ENCODE data around the gene SRR.
"Not testable (repeated sequence)": the region's sequence is repeated elsewhere in the genome, so short reads cannot be mapped to it uniquely, and the experiment has no call there.

The SRR gene

GRCh38 chr17:2303204-2304188 lies at the start of gene SRR, which contains the start of gene SMG6:
Gene SRR (plus strand): TSS chr17:2303950. CDS start chr17:2315561, 11,611 bp downstream.
Gene SMG6 (minus strand): TSS chr17:2303785. CDS start chr17:2303720, 65 bp downstream.
- peak; percentile 92 for DNase-seq (ENCODE audit: low spot score)
- TF ChIP-seq CTCF (IDR thresholded peaks at IDR 0.05), result no peak
- Histone ChIP-seq H3K27ac (peak within 1 kb of the TSS; percentile 93 to 100), H3K4me3 (peak within 1 kb of the TSS; percentile 100)

- not testable (repeated sequence) for DNase-seq (ENCODE audit: low spot score); H3K27ac ChIP-seq; H3K4me3 ChIP-seq
These were observed 44.9 kb upstream of the SRR start for GRCh38 chr17:2258830-2259229.

GRCh38 chr17:2259769-2260536 lies 43.8 kb upstream of the SRR start:
- DNase-seq (ENCODE audit: low spot score), result no peak
- no peak for TF ChIP-seq CTCF (IDR thresholded peaks at IDR 0.05)
- Histone ChIP-seq H3K4me3 (no peak overlapping the region), H3K27ac (no peak overlapping the region)

GRCh38 chr17:2262135-2262587 lies 41.6 kb upstream of the SRR start:
- peak overlapping the region; percentile 10 to 62 for H3K27ac ChIP-seq
- no peak for TF ChIP-seq CTCF (IDR thresholded peaks at IDR 0.05)
- H3K4me3 ChIP-seq, result no peak overlapping the region
- no peak for DNase-seq (ENCODE audit: low spot score)

GRCh38 chr17:2263183-2264066 lies 40.3 kb upstream of the SRR start:
- DNase-seq (ENCODE audit: low spot score), result no peak
- no peak for TF ChIP-seq CTCF (IDR thresholded peaks at IDR 0.05)
- Histone ChIP-seq H3K4me3 (no peak overlapping the region), H3K27ac (peak overlapping the region; percentile 3 to 48)

- Histone ChIP-seq H3K4me3 (no peak overlapping the region), H3K27ac (peak overlapping the region; percentile 3 to 48)
- DNase-seq (ENCODE audit: low spot score), result no peak
- TF ChIP-seq CTCF (IDR thresholded peaks at IDR 0.05), result no peak
These were observed 39.5 kb upstream of the SRR start for GRCh38 chr17:2264067-2264860.

GRCh38 chr17:2265166-2265565 lies 38.6 kb upstream of the SRR start:
- not testable (repeated sequence) for H3K4me3 ChIP-seq; H3K27ac ChIP-seq; DNase-seq (ENCODE audit: low spot score)

Measured in coronary artery (tissue), 2 donors.